Thyroid gland (tissue), 4 donors: ENCODE measurements around the gene TGFB1I1. TPM values are rescaled to one million over a fixed set of nuclear protein-coding genes. Genes with fewer than 3 reads are reported as not detected.
"Not testable (repeated sequence)": the region's sequence is repeated elsewhere in the genome, so short reads cannot be mapped to it uniquely, and the experiment has no call there.

ENCODE experiments used
- DNase-seq, 2 donors: peaks; one replicate each; pipeline ENCODE4 v3.0.0-alpha.2; 2019
- H3K27ac ChIP-seq, 3 donors: fragments of 200-600 bp; sonication (generic); 1 replicate in 2 of 3; 2 replicates in 1 of 3; pipeline ENCODE4 v1.5.1; 2016 to 2019; ENCODE audit warnings: mild to moderate bottlenecking in 1 of 3, moderate library complexity in 1 of 3
- H3K27me3 ChIP-seq: fragments of 200-600 bp; sonication (generic); one replicate; pipeline ENCODE4 v1.5.1; 2019
- H3K36me3 ChIP-seq, 2 donors: fragments of 200-600 bp; sonication (generic); one replicate each; pipeline ENCODE4 v1.5.1; 2016 to 2019
- H3K4me1 ChIP-seq, 2 donors: fragments of 200-600 bp; sonication (generic); one replicate each; pipeline ENCODE4 v1.5.1; 2017 to 2019
- H3K4me3 ChIP-seq, 3 donors: fragments of 200-600 bp; sonication (generic); replicated peaks in 1 of 3; 1 replicate in 2 of 3; 2 replicates in 1 of 3; pipeline ENCODE4 v1.5.1; 2016; ENCODE audit warnings: mild to moderate bottlenecking in 1 of 3
- H3K9me3 ChIP-seq: fragments of 200-600 bp; sonication (generic); one replicate; pipeline ENCODE4 v1.5.1; 2017
- POLR2A ChIP-seq, 2 donors: fragments of 450-650 bp; IDR thresholded peaks; one replicate each; pipeline ENCODE4 v1.6.1; 2017; ENCODE audit warnings: antibody characterized with exemption in 2 of 2, mild to moderate bottlenecking in 2 of 2, moderate library complexity in 1 of 2
- WGBS, 2 donors: methylation state at CpG; one replicate each; pipeline ENCODE4 v1.1.5; 2017; 5-methylcytosine and 5-hydroxymethylcytosine counted together
- intact Hi-C: fragments of 100-400 bp; cut with DNase I; formaldehyde crosslinking; loops from one replicate; pipeline ENCODE4 v1.15.1; 2023
- total RNA-seq, 4 donors: library from RNA; depleted of rRNA; stranded (reverse); fragments of >200 nt; gene quantifications; one replicate each; pipeline ENCODE4 v1.2.3, GENCODE V29; 2016
- TF ChIP-seq, protein P1 (sequence below), 6 experiments: fragments of 200-600 bp in 3 of 6; fragments of 450-650 bp in 3 of 6; sonication (generic) in 3 of 6; IDR thresholded peaks; one replicate each; pipeline ENCODE4 v1.5.1; 2016 to 2019; ENCODE audit warnings: antibody characterized with exemption in 6 of 6, mild to moderate bottlenecking in 2 of 6, inconsistent platforms in 1 of 6, moderate library complexity in 1 of 6

The TGFB1I1 gene
- total RNA-seq, 4 donors from 2014 or later, result 11.0 to 23.5 (median 20.0) TPM

DNA sequence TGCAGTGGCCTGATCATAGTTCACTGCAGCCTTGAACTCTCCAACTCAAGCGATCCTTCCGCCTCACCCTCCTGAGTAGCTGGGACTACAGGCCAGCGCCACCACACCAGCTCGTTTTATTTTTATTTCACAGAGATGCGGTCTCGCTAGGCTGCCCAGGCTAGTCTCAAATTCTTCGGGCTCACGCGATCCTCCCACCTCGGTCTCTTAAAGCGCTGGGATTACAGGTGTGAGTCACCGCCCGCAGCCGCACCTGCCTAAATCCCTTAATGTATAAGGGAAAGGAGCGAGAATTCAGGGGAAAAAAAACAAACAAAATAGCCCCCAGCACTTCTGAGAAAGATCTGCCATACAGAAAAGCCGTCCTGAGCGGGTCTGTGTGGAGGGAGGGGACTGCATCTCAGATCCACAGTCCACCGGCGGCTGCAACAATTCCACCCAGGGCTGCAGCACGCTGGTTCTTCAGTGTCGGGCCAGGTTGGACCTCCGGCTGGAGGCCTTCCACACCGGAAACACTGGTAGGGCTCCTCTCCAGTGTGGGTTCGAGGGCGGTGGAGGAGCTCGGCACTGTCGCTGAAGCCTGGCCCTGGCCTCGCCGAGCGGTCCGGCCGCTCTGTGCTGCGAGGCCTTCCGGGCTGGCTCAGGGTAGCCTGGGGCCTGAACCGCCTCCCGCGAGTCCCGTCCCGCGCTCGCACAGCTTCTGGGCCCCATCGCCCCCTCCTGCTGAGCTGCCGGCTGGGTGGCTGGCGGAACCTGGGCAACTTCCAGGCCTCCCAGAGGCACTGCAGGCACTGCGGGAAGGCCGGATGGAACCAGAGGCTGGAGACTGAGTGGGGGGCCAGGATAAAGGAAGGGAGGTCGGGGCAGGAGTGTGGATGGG lies 36.4 kb upstream of the TGFB1I1 start:
- no peaks in the 10 kb centered on the region for H3K4me1 ChIP-seq
- no peak for DNase-seq
- H3K36me3 ChIP-seq, result no peaks in the 10 kb centered on the region
- H3K4me3 ChIP-seq, result no peak overlapping the region
- TF ChIP-seq, protein P1, sequence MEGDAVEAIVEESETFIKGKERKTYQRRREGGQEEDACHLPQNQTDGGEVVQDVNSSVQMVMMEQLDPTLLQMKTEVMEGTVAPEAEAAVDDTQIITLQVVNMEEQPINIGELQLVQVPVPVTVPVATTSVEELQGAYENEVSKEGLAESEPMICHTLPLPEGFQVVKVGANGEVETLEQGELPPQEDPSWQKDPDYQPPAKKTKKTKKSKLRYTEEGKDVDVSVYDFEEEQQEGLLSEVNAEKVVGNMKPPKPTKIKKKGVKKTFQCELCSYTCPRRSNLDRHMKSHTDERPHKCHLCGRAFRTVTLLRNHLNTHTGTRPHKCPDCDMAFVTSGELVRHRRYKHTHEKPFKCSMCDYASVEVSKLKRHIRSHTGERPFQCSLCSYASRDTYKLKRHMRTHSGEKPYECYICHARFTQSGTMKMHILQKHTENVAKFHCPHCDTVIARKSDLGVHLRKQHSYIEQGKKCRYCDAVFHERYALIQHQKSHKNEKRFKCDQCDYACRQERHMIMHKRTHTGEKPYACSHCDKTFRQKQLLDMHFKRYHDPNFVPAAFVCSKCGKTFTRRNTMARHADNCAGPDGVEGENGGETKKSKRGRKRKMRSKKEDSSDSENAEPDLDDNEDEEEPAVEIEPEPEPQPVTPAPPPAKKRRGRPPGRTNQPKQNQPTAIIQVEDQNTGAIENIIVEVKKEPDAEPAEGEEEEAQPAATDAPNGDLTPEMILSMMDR (IDR thresholded peaks at IDR 0.05), result no peak
- TF ChIP-seq POLR2A (IDR thresholded peaks at IDR 0.05), result no peak
- no peaks in the 10 kb centered on the region for H3K9me3 ChIP-seq
- intact Hi-C loops, result no loop called here
- no peaks in the 10 kb centered on the region for H3K27me3 ChIP-seq
- WGBS, 2 donors, result 94% methylated on average over 38 to 42 of the region's 47 CpGs
- H3K27ac ChIP-seq, result no peak overlapping the region

DNA sequence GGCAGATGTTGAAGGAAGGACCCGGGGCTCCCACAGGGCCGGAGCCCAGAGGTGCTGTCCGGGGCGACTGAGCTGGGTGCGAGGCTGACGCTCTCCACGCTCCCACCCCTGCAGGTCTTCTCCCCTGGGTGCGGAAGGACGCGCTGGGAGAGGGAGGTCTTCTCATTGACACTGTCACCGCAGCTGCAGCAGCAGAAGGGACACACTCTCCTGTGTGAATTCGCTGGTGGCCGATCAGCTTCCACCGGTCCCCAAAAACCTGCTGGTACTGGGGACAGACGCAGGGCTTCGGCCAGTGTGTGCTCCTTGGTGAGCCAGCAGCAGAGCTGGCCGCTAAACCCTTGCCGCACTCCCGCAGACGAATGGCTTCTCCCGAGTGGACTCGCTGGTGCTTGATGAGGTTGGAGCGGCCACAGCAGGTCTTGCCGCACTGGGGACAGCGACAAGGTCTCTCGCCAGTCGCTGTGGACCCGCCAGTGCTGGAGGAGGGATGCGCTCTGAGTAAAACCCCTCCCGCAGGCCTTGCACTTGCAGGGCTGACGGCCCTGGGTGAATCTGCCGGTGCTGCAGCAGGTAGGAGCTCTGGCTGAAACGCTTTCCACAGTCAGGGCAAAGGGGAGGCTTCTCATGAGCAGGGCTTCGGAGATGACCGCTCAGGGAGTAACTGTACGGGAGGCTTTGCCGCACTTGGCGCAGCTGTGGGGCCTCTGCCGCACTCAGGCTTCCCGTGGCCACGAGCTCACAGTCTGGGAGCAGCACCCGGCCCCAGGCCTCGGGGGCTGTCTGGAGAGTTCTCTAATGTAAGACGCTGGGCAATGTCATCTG lies 35.5 kb upstream of the TGFB1I1 start:
- DNase-seq, result no peak
- no peak overlapping the region for H3K27ac ChIP-seq
- TF ChIP-seq, protein P1 (IDR thresholded peaks at IDR 0.05), result no peak
- TF ChIP-seq POLR2A (IDR thresholded peaks at IDR 0.05), result no peak
- no peaks in the 10 kb centered on the region for H3K36me3 ChIP-seq
- H3K27me3 ChIP-seq, result no peaks in the 10 kb centered on the region
- H3K4me1 ChIP-seq, result no peaks in the 10 kb centered on the region
- H3K4me3 ChIP-seq, result no peak overlapping the region
- intact Hi-C loops, result no loop called here
- H3K9me3 ChIP-seq, result no peaks in the 10 kb centered on the region
- WGBS, 2 donors, result 90 to 96% methylated on average over 26 to 32 of the region's 44 CpGs

DNA sequence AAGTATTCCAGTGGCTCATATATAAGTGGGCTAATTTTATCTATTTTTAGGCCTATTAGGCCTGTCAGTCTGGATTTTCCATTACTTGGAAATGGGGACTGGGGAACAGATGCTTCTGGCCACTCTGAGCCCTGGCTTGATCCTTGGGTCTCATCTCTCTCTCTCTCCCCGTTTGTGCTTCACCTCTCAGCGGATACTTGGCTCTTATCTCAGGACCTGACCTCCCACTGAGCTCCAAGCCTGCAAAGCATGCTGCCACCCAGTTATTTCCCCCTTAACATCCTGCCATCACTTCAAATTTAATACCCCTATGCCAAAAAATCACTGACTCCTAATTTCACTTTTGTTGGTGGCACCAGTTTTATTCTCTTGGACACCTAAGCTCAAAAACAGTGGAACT lies 33.5 kb upstream of the TGFB1I1 start:
- Histone ChIP-seq H3K4me1 (peaks cover 0 to 7% of the 10 kb centered on the region in 2 donors), H3K4me3 (no peak overlapping the region), H3K9me3 (no peaks in the 10 kb centered on the region), H3K27ac (no peak overlapping the region), H3K27me3 (no peaks in the 10 kb centered on the region), H3K36me3 (no peaks in the 10 kb centered on the region)
- WGBS, 2 donors, result 53 to 57% methylated on average over 2 of the region's 2 CpGs
- intact Hi-C loops, result no loop called here
- no peak for DNase-seq
- no peak for TF ChIP-seq POLR2A (IDR thresholded peaks at IDR 0.05)
- TF ChIP-seq, protein P1 (IDR thresholded peaks at IDR 0.05), result no peak

DNA sequence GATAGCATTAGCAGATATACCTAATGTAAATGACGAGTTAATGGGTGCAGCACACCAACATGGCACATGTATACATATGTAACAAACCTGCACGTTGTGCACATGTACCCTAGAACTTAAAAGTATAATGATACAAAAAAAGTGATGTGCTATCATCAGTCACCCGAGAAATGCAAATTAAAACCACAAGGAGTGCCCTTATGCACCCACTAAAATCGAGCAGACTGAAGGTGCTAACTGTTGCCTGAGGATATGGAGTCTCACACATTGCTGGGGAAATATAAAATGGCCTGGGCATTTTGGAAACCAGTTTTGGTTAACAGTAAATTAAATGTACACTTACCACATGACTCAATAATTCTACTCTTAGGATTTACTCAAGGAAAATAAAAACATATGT lies 32.9 kb upstream of the TGFB1I1 start:
- intact Hi-C loops, H3K27ac ChIP-seq, H3K36me3 ChIP-seq, H3K4me3 ChIP-seq, H3K4me1 ChIP-seq, H3K9me3 ChIP-seq, H3K27me3 ChIP-seq, DNase-seq: not testable (repeated sequence)
- 63 to 64% methylated on average over 4 of the region's 4 CpGs for WGBS, 2 donors

DNA sequence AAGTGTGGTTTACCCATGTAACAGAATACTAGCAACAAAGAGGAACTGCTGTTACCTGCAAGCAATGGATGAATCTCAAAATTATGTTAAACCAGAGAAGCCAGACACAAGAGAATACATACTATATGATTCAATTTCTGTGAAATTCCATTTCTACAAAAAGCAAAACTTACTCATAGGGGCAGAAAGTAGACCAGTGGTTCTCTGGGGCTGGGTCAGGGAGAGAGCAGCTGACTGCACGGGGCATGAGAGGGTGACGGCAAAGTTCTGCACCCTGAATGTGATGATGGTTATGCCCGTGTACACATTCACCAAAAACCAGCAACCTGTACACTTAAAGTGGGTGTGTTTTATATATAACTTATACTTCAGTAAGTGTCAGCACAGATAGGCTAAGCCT lies 32.4 kb upstream of the TGFB1I1 start:
- intact Hi-C loops, result no loop called here
- 88 to 89% methylated on average over 3 of the region's 3 CpGs for WGBS, 2 donors
- H3K27me3 ChIP-seq, result no peaks in the 10 kb centered on the region
- H3K4me1 ChIP-seq, result peaks cover 0 to 7% of the 10 kb centered on the region in 2 donors
- DNase-seq, result no peak
- no peaks in the 10 kb centered on the region for H3K36me3 ChIP-seq
- TF ChIP-seq, protein P1 (IDR thresholded peaks at IDR 0.05), result no peak
- TF ChIP-seq POLR2A (IDR thresholded peaks at IDR 0.05), result no peak
- no peaks in the 10 kb centered on the region for H3K9me3 ChIP-seq
- no peak overlapping the region for H3K4me3 ChIP-seq
- H3K27ac ChIP-seq, result no peak overlapping the region
